ENCODE measurements around the gene SEC14L2.

Gene SEC14L2

DNA sequence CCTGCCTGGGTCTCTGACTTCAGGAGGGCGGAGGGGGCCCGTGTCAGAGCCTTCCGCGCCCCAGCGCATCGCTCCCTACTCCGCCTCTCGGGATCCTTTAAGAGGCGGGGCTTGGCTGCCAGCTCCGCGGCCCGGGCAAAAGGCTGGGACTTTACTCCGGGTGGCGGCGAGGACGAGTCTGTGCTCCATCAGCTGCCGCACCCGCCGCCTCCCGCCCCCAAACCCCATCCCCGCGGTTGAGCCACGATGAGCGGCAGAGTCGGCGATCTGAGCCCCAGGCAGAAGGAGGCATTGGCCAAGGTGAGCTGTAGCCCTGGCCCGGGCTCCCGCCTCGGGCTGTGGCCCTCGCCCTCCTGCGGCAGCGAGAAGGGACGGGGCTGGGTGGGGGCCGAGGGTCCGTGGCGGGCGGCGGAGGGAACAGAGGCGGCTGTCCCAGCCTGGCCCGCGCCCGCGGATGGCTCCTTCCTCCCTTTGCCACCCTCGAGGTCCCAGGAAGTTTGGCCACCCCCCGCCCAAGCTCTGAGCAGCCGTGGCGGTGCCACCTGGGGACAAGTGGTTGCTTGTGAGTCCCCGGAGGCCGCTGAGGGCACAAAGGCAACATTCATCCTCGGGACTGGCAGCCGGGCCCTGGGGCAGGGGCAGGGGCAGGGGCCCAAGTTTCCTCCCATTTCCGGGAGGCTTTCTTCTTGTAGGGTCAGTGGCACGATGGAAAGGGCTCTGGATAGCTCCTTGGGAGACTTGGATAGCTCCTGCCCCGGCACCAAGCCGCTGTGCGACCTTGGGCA, at the start of gene SEC14L2:
TSS of gene SEC14L2 (plus strand) at position 148 of the 785 bp plus-strand sequence. CDS start at position 247, 99 bp downstream.
- in situ Hi-C loops (cut with HindIII; ENCODE audit: low sequenced_read_pairs): no loop called here

DNA sequence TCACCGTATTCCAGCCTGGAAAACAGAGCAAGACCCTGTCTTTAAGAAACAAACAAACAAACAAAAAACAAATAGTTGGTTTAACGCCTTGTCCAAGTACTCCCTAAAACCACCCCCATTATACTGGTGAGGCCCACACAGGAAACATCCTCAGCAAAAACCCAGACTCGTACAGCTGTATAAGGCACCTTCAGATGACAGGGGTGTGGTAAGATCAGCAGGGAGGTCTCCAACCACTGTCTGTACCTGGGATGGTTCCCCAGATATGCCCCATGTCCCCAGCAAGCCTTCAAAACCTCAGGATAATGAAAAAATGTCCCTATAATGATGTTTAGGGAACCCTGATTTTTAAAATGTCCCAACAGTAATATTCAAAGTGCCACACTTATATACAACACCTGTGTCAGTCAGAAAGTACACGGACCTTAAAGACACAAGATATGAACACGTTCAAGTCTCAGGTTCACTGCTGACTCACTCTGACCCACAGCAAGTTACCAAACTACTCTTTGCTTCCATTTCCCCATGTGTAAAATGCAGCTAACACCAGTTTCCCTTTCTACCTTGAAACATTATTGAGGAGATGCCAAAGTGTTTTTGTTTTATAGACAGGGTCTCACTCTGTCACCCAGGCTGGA, 49.4 kb upstream of the SEC14L2 start:
- in situ Hi-C loops (cut with HindIII; ENCODE audit: low sequenced_read_pairs): no loop called here

DNA sequence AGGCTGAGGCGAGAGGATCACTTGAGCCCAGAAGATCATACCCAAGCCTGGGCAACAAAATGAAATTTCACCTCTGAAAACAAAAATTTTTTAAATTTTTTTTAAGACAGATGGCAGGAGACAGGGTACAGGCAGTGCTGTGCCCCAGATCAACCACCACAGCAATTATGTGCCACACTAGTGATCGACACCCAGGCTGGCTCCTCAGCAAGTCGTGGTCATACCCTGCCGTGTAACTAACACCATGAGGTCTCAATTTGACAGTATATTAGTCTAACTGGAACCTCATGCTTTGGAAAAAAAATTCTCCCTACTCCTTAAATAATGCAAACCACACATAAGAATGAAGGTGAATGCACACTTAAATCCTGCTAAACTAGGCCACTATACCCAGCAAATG, 48.4 kb upstream of the SEC14L2 start:
- in situ Hi-C loops (cut with HindIII; ENCODE audit: low sequenced_read_pairs): no loop called here

DNA sequence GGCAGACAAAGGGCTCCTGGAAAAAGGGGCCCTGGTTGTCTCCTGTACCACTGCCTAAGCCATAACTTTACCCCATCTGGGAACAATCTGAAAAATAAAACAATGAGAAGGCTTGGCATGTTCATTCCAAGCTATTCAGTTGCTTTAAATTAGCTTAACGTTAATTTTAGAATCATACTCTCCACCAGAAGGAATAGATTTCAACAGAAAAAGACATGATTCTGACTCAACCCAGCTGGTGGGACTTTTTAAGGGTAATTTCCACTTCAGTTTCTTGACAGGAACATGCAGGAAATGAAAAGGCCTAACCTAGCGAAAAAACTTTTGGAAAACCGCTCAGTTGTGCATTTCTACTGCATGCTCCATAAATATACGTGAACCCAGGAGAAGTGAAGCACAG, 48.0 kb upstream of the SEC14L2 start:
- in situ Hi-C loops (cut with HindIII; ENCODE audit: low sequenced_read_pairs): no loop called here

DNA sequence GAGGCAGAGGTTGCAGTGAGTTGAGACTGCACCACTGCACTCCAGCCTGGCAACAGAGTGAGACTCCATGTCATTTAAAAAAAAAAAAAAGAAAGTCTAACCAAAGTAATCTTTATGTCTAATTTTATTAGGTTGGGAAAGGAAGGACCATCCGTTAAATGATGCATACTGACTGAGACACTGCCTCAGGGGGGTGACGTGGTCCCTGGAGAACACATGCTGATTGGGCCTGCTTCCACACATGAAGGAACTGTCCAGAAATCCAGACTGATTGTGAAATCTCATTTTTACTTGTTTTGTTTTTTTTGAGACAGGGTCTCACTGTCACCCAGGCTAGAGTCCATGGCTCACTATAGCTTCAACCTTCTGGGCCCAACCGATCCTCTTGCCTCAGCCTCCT, 45.6 kb upstream of the SEC14L2 start:
- in situ Hi-C loops (cut with HindIII; ENCODE audit: low sequenced_read_pairs): no loop called here

DNA sequence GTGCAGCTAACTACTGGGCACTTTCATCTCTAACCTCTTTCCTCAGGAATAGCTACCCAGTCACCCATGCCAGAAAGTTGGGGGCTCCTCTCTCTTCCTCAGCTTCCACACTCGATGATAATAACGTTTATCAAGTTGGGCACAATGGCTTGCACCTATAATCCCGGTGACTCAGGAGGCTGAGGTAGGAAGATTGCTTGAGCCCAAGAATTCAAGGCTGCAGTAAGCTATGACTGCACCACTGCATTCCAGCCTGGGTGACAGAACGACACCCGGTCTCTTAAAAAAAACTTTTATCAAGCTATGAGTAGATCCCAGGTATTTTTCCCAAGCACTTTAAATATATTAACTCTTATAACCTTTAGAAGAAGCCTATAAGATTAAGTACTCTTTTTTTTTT, 42.2 kb upstream of the SEC14L2 start:
- in situ Hi-C loops (cut with HindIII; ENCODE audit: low sequenced_read_pairs): no loop called here

DNA sequence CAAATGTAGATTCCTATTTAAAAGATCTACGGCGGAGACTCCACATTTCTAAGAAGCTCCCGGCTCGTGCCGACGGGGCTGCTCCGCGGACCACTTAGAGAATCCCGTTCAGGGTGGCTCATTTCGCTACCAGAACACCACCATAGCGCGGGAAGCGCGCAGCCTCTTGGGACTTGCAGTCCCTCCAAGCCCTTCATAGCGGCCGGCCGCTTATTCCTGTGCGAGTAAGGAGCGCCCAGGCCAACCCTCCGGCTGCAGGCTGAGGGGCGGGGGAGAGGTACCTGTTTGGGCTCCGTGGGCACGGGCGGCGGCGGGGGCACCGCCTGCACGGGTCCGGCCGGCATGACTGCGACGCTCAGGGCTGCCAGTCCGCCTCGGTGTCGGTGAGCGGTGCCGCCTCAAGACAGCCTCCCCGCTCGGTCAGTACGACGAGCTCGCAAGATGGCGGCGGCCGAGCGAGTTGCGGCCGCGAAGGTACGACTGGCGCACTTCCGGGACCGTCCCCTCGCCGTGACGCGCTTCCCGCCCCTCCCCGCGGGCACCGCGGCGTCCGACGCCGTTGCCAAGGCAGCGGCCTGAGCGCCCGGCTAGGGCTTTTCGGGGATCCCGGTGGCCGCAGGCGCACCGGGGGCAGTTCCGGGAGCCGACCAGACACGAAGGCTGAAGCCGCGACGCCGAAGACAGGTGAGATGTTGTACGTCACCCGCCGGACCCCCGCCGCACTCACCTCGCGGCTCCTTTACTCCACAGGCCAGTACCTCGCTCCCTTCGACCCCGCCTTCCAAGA, 40.2 kb upstream of the SEC14L2 start, which contains the start of the genes CCDC157 and SF3A1:
TSS of gene CCDC157 (plus strand) at position 559 of the 787 bp plus-strand sequence. CDS start 8,994 bp downstream, outside the sequence.
TSS of gene SF3A1 (minus strand) at position 446 of the 787 bp plus-strand sequence. CDS start at position 344, 102 bp downstream.
- in situ Hi-C loops (cut with HindIII; ENCODE audit: low sequenced_read_pairs): no loop called here

DNA sequence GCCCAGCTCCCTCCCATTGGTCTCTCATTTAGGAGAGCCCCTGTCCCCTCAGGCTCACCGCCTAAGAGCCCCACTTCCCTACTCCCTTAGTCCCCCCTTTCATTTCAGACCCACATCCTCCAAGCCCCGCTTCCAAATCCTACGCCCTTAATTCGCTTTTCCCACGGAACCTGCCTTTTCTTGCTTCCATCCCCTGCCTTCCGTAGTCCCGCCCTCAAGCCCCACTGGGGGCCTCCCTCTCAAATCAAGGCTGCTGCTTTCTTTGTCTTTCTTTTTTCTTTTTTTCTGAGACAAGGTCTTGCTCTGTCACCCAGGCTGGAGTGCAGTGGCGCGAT, 39.6 kb upstream of the SEC14L2 start:
- in situ Hi-C loops (cut with HindIII; ENCODE audit: low sequenced_read_pairs): no loop called here

DNA sequence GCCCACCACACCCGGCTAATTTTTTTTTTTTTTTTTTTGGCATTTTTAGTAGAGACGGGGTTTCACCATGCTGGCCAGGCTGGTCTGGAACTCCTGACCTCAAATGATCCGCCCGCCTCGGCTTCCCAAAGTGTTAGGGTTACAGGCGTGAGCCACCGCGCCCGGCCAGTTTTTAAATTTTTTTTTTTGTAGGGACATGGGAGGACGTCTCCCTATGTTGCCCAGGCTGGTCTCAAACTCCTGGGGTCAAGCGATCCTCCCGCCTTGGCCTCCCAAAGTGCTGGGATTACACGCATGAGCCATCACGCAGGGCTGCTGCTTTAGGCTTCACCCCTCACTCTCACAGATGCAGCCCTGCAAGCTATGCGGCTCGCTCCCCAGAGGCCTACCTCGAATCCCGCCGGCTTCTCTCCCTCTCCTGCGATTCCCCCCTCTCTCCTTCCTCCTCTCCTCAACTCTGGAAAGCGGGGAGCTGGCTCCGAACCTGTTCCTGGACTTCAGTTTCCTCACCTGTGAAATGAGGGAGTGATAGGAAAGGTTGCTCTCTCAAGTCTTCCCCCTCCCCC, 39.1 kb upstream of the SEC14L2 start:
- in situ Hi-C loops (cut with HindIII; ENCODE audit: low sequenced_read_pairs): no loop called here

DNA sequence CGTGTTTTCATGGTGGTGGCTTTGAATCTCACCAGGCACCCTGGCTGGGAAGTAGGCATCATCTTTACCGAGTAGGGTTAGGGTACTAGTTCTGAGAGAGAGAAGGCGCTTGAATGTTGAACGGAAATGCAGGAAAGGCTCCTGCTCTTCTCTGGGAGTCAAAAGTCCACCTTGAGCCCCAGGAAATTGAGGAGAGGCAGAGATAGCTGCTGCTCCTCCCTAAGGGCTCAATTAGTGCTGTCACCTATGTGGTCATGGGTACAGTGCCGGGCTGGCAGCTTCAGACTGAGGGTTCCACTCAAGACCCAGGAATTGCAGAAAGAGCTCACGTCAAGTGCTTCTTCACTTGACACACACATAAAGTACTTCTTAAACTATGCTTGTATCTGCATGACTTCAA, 38.3 kb upstream of the SEC14L2 start:
- in situ Hi-C loops (cut with HindIII; ENCODE audit: low sequenced_read_pairs): no loop called here

DNA sequence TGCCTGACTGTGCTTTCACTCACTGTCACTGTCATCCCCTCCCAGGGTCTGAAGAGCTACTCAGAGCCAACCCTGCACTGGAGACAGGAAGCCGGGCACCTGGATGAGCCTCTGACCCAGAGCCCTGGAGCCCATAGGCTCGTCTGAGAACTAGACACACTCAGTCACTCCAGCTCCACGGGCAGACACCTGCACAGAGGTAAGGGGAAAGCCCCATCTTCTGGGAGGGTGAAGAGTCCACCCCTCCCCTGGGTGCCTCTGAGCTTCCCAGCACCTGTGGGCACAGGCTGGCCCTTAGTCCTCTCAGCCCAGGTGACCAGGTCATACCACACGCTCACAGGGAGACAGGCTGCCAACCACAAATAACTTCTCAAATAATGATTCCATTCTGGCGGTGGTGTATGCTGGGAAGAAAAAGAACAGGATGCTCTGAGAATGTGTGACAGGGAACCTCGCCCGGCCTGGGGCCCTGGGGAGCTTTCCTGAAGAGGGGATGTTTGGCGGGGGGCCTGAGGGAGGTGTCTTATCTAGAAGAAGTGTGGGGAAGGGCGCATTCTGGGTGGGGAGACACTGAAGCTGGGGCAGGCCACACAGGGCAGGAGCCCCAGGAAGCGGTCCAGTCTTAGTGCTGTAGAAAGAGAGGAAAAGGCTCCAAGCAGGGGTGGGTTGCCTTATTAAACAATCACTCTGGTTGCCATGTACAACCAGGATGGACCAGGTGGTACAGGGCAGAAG, 34.7 kb upstream of the SEC14L2 start:
- in situ Hi-C loops (cut with HindIII; ENCODE audit: low sequenced_read_pairs): no loop called here

DNA sequence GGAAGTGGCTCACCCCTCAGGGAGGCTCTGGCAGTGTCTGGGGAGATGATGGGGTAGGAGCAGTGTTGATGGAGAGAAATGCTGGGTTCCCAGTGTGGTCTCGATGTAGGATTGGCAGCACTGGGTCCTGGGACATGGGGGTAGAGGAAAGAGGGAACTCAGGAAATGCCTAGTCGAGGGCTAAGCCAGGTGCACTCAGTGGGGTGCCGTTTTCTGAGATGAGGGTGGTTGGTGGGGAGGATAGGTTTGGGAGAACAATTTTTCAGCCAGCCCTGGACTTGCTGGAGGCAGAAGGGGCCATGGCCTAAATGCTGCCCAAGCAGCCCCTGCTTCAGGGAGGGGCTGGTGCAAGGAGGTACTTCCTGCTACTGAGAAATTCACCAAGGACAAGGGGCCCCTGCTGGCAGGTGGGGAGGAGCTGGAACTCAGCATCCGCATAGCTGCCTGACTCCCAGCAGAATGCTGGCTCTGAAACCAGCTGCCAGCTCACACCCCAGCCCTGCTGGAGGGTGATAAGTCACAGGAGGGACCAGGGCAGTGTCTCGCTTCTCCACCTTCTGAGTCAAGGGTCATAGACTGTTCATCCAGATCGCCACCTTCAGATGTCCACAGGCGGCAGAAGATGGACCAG, 34.1 kb upstream of the SEC14L2 start:
- in situ Hi-C loops (cut with HindIII; ENCODE audit: low sequenced_read_pairs): no loop called here

DNA sequence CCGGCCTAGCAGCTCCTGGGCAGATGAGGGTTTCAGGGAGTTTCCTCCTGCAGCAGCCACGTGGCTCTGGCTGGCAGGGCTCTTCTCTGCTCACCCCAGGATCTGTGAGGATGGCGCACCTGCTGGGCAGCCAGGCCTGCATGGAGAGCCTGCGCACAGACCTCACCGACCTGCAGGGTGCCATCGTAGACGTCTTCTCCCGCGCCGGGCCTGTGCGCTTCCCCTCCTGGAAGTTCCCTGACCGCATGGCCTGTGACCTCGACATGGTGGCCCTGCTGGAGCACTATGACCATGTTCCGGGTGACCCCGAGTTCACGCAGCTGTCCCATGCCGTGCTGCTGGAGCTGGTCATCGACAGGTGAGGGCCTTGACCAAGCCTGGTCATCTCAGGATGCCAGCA, 30.9 kb upstream of the SEC14L2 start:
- in situ Hi-C loops (cut with HindIII; ENCODE audit: low sequenced_read_pairs): no loop called here

DNA sequence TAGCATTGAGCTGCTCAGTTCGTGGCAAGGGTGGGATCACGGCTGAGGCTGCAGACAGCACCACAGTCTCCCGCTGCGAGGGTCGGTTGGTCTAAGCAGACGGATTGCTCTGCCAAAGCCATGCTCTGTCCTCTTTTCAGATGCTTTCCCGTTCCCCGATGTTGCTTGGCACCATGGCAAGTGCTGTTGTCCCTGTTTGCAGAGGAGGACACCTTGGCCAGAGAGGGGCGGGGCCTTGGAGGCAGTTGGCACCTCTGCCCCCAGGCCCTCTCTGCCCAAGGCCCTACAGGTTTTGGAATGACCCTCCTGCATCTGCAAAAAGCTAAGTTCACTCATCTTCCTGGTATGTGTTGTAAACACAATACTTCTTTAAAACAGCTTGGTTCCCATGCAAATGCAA, 28.4 kb upstream of the SEC14L2 start:
- in situ Hi-C loops (cut with HindIII; ENCODE audit: low sequenced_read_pairs): no loop called here

DNA sequence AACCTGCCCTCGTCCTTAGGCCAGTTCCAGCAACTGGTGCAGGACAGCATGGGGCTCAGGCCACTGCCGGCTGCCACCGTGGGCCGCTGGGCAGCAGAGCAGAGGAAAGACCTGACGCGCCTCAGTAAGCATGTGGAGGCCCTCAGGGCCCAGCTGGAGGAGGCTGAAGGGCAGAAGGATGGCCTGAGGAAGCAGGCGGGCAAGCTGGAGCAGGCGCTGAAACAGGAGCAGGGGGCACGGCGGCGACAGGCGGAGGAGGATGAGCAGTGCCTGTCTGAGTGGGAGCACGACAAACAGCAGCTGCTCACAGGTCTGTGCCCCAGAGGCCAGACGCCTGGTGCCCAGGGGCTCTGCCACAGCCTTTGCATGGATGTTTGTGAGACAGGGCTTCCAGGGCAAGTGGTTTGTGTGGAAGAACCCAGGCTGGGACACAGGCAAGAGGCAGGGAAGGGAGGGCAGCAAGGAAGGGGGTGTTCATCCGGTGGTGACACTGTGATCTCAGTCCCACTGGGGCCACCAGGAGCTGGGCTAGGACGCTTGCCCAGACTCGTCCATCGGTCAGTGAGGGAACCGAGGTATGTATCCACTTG, 26.1 kb upstream of the SEC14L2 start:
- in situ Hi-C loops (cut with HindIII; ENCODE audit: low sequenced_read_pairs): no loop called here

DNA sequence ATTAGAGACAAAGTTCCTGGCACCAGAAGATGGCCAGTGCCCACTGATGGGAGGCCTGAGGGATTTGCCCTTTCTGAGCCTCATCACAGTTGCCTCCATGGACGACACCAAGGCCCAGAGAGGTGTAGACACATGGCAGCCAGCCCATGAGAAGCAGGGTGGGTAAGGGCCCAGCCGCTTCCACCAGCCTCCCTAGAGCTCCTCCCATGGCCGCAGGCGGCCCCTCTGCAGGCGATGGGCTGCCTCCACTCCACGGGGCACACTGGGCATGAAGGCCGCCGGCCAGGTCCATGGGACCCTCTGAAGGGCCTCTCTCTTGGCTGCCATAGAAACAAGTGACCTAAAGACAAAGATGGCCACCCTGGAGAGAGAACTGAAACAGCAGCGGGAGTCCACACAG, 25.5 kb upstream of the SEC14L2 start:
- in situ Hi-C loops (cut with HindIII; ENCODE audit: low sequenced_read_pairs): no loop called here

DNA sequence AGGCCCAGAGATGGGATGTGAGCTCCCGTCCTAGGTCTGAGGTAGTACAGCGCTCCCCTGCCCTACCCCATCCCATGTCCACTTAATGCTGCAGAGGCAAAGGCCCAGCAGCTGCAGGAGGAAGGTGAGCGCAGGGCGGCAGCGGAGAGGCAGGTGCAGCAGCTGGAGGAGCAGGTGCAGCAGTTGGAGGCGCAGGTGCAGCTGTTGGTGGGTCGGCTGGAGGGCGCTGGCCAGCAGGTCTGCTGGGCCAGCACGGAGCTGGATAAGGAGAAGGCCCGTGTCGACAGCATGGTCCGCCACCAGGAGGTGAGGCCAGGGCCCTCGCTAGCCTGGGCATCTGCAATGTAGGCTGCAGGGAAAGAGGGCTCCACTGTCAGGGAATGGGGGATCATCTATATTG, 24.8 kb upstream of the SEC14L2 start:
- in situ Hi-C loops (cut with HindIII; ENCODE audit: low sequenced_read_pairs): no loop called here

DNA sequence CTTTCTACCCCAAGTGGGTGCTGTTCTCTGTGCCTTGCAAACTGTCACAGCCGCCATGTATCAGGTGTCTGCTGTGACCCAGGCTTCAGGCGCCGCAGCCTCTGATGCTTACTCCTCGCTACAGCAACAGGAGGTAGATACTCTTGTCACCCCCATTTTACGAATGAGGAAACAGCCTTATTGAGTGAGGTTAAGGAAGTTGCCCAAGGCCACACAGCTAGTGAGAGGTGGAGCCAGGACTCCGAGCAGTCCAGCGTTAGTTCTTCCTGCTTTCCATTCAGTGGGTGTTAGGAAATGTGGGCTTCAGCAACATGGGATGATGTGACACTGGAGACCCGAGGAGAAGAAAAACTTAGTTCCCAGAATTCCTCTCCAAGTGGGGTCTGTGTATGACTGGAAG, 23.9 kb upstream of the SEC14L2 start:
- in situ Hi-C loops (cut with HindIII; ENCODE audit: low sequenced_read_pairs): no loop called here

DNA sequence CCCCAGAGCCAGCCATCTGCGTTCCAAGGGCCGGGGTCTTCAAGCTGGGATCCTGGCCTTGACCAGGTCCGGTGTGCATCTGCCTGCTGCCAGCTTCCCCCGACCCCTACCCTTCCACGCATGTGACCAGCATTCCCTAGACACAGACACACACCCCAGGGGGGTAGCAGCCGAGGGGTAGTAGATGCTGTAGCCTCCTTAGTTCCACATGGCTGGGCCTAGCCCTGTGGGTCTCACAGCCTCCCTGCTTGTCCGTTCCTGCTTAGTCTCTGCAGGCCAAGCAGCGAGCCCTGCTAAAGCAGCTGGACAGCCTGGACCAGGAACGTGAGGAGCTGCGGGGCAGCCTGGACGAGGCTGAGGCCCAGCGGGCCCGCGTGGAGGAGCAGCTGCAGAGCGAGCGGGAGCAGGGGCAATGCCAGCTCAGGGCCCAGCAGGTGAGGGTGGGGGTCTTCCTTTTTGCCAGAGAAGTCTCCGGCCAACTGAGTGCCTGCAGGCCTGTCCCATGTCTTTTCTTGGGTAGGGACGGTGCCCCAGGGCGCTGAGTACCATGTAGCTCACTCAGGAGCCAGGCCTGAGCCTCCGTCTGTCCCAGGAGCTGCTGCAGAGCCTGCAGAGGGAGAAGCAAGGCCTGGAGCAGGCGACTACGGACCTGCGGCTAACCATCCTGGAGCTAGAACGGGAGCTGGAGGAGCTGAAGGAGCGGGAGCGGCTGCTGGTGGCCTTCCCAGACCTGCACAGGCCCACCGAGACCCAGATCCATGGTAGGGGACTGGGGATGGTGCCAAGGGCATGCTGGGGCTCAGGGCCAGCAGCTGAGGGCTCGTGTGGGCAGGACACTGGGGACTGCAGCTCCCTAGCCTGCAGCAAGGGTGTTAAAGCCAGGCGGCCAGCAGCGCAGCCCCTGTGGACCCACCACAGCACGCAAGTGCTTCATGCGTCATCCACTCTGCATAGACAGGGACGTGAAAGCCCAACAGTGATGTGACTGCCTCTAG, 23.2 kb upstream of the SEC14L2 start:
- in situ Hi-C loops (cut with HindIII; ENCODE audit: low sequenced_read_pairs): no loop called here

Measured in DLD1 (cell line).